ENCODE results near the gene TTC24.

DNA sequence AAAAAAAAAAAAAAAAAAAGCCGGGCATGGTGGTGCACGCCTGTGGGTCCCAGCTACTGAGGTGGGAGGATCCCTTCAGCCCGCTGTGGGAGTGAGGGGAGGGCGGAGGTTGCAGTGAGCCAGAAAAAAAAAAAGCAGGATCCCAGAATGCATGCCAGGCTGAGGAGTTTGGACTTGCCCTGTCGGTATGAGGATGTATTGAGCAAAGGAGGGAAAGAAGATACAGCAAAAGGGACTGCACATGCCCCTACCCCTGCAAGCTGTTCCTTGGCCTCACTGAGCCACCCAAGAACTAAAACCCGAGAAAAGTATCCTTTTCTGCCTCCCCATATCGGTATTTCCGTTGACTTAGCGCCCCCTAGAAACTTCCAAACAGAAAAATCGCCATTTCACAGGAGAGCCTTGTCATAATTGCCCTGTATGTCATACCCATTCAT lies 23.1 kb downstream of the TTC24 start:
- TF ChIP-seq, protein P1, sequence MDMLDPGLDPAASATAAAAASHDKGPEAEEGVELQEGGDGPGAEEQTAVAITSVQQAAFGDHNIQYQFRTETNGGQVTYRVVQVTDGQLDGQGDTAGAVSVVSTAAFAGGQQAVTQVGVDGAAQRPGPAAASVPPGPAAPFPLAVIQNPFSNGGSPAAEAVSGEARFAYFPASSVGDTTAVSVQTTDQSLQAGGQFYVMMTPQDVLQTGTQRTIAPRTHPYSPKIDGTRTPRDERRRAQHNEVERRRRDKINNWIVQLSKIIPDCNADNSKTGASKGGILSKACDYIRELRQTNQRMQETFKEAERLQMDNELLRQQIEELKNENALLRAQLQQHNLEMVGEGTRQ (IDR thresholded peaks at IDR 0.05; ENCODE audit: borderline replicate concordance, low read depth, low read length), result no peak
- TF ChIP-seq, protein P2, sequence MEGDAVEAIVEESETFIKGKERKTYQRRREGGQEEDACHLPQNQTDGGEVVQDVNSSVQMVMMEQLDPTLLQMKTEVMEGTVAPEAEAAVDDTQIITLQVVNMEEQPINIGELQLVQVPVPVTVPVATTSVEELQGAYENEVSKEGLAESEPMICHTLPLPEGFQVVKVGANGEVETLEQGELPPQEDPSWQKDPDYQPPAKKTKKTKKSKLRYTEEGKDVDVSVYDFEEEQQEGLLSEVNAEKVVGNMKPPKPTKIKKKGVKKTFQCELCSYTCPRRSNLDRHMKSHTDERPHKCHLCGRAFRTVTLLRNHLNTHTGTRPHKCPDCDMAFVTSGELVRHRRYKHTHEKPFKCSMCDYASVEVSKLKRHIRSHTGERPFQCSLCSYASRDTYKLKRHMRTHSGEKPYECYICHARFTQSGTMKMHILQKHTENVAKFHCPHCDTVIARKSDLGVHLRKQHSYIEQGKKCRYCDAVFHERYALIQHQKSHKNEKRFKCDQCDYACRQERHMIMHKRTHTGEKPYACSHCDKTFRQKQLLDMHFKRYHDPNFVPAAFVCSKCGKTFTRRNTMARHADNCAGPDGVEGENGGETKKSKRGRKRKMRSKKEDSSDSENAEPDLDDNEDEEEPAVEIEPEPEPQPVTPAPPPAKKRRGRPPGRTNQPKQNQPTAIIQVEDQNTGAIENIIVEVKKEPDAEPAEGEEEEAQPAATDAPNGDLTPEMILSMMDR (IDR thresholded peaks at IDR 0.05), result peak; percentile 63
- no peak for TF ChIP-seq TEAD4 (IDR thresholded peaks at IDR 0.05; ENCODE audit: borderline replicate concordance, insufficient read depth)
- no peak for TF ChIP-seq POLR2AphosphoS5 (IDR thresholded peaks at IDR 0.05; ENCODE audit: low read depth, low read length)

All from SK-N-SH (cell line).